Neural progenitor cell (in vitro differentiated cells): Measurements from ENCODE around the gene GRIP1. TPM values are rescaled to one million over a fixed set of nuclear protein-coding genes. Genes with fewer than 3 reads are reported as not detected.

ENCODE experiments used
- DNase-seq: peaks from one replicate; pipeline ENCODE4 v3.0.0-alpha.2; 2016; ENCODE audit warnings: low spot score
- H2AFZ ChIP-seq: fragments of 200-600 bp; sonication (generic); replicated peaks from 2 replicates; pipeline ENCODE4 v1.6.1; 2016; ENCODE audit warnings: antibody characterized with exemption
- H3F3A ChIP-seq: fragments of 200-600 bp; sonication (generic); 2 replicates; pipeline ENCODE4 v1.6.1; 2016; ENCODE audit warnings: antibody characterized with exemption, low read depth
- H3K27ac ChIP-seq: fragments of 200-600 bp; sonication (generic); 2 replicates; pipeline ENCODE4 v1.5.1; 2016; ENCODE audit warnings: mild to moderate bottlenecking
- H3K27me3 ChIP-seq: fragments of 200-600 bp; sonication (generic); 2 replicates; pipeline ENCODE4 v1.6.1; 2016; ENCODE audit warnings: mild to moderate bottlenecking, moderate library complexity
- H3K36me3 ChIP-seq: fragments of 200-600 bp; sonication (generic); 2 replicates; pipeline ENCODE4 v1.5.1; 2016
- H3K4me1 ChIP-seq: fragments of 200-600 bp; sonication (generic); 2 replicates; pipeline ENCODE4 v1.6.1; 2016; ENCODE audit warnings: mixed run types
- H3K4me2 ChIP-seq: fragments of 200-600 bp; sonication (generic); 2 replicates; pipeline ENCODE4 v1.6.1; 2016
- H3K4me3 ChIP-seq: fragments of 200-600 bp; sonication (generic); 2 replicates; pipeline ENCODE4 v1.5.1; 2016
- H3K79me2 ChIP-seq: fragments of 200-600 bp; sonication (generic); 2 replicates; pipeline ENCODE4 v1.6.1; 2016; ENCODE audit warnings: low read depth
- H3K9ac ChIP-seq: fragments of 200-600 bp; sonication (generic); 2 replicates; pipeline ENCODE4 v1.6.1; 2016
- H3K9me3 ChIP-seq: fragments of 200-600 bp; sonication (generic); 2 replicates; pipeline ENCODE4 v1.5.1; 2016; ENCODE audit warnings: low read depth
- H4K20me1 ChIP-seq: fragments of 200-600 bp; sonication (generic); 2 replicates; pipeline ENCODE4 v1.6.1; 2016; ENCODE audit warnings: low read depth
- H3K27ac Mint-ChIP-seq: 3 replicates; pipeline ENCODE4 v1.8.0; 2021; ENCODE audit warnings: mixed read lengths
- H3K27me3 Mint-ChIP-seq: 2 replicates; pipeline ENCODE4 v1.8.0; 2022; ENCODE audit warnings: low read depth, mild to moderate bottlenecking, inconsistent platforms, moderate library complexity, mixed read lengths; ENCODE audit not compliant: insufficient read depth
- H3K36me3 Mint-ChIP-seq: 3 replicates; pipeline ENCODE4 v1.8.0; 2021; ENCODE audit warnings: mixed read lengths
- H3K4me1 Mint-ChIP-seq: 3 replicates; pipeline ENCODE4 v1.8.0; 2021; ENCODE audit warnings: mixed read lengths
- H3K4me3 Mint-ChIP-seq: 3 replicates; pipeline ENCODE4 v1.8.0; 2021; ENCODE audit warnings: mild to moderate bottlenecking, moderate library complexity, mixed read lengths
- H3K9me3 Mint-ChIP-seq: 3 replicates; pipeline ENCODE4 v1.8.0; 2020; ENCODE audit warnings: mixed read lengths
- EZH2 ChIP-seq: fragments of 200-600 bp; sonication (generic); IDR thresholded peaks from 2 replicates; pipeline ENCODE4 v1.6.1; 2017; ENCODE audit warnings: antibody characterized with exemption, mild to moderate bottlenecking, moderate library complexity
- EZH2phosphoT487 ChIP-seq: fragments of 200-600 bp; sonication (generic); IDR thresholded peaks from 2 replicates; pipeline ENCODE4 v1.6.1; 2017; ENCODE audit warnings: antibody characterized with exemption
- total RNA-seq: library from RNA; depleted of rRNA; stranded (reverse); fragments of >200 nt; gene quantifications from 2 replicates; pipeline ENCODE4 v1.2.3, GENCODE V29; 2015; ENCODE audit warnings: low replicate concordance
- TF ChIP-seq, protein P1 (sequence below): fragments of 200-600 bp; sonication (generic); IDR thresholded peaks from 2 replicates; pipeline ENCODE4 v1.5.1; 2017; ENCODE audit warnings: antibody characterized with exemption, mild to moderate bottlenecking

GRIP1 gene
- total RNA-seq, 1 donor from 2014 or later = 38.2 TPM

DNA sequence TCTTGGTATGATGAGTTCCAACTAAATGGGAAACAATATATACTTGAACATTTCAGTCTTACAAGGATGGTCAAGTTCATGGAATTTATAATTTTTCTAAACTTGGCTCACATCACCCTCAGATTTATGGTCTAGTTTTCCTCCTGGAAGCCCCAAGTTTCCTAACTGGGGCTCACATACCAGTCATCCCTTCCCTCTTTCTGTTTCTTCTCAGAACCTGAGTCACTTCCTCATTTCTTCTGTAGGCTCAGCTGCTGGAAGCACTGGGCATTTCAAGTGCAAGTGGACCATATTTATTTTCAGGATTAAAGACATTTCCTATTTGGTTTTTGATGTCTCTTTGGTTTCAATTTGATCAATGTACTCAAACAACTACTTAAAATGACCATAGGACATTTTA lies 55.4 kb downstream of the GRIP1 start:
- Histone ChIP-seq H3K4me3 (no peak overlapping the region), H3K9me3 (no peaks in the 10 kb centered on the region), H3K27ac (no peak overlapping the region), H3K27me3 (no peaks in the 10 kb centered on the region), H2AFZ (no peak overlapping the region), H3K36me3 (no peaks in the 10 kb centered on the region), H3K4me1 (peaks cover 21% of the 10 kb centered on the region), H4K20me1 (peaks cover 12% of the 10 kb centered on the region), H3F3A (peaks cover 13% of the 10 kb centered on the region), H3K4me2 (no peak overlapping the region), H3K9ac (no peak overlapping the region), H3K79me2 (no peaks in the 10 kb centered on the region)
- peaks cover 19% of the 10 kb centered on the region for H3K4me1 Mint-ChIP-seq
- H3K9me3 Mint-ChIP-seq = no peaks in the 10 kb centered on the region
- TF ChIP-seq, protein P1, sequence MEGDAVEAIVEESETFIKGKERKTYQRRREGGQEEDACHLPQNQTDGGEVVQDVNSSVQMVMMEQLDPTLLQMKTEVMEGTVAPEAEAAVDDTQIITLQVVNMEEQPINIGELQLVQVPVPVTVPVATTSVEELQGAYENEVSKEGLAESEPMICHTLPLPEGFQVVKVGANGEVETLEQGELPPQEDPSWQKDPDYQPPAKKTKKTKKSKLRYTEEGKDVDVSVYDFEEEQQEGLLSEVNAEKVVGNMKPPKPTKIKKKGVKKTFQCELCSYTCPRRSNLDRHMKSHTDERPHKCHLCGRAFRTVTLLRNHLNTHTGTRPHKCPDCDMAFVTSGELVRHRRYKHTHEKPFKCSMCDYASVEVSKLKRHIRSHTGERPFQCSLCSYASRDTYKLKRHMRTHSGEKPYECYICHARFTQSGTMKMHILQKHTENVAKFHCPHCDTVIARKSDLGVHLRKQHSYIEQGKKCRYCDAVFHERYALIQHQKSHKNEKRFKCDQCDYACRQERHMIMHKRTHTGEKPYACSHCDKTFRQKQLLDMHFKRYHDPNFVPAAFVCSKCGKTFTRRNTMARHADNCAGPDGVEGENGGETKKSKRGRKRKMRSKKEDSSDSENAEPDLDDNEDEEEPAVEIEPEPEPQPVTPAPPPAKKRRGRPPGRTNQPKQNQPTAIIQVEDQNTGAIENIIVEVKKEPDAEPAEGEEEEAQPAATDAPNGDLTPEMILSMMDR = no peak
- no peak for TF ChIP-seq EZH2
- TF ChIP-seq EZH2phosphoT487 = no peak
- H3K4me3 Mint-ChIP-seq = no peak overlapping the region
- no peak for DNase-seq
- H3K27me3 Mint-ChIP-seq = peaks cover 5% of the 10 kb centered on the region
- H3K36me3 Mint-ChIP-seq = no peaks in the 10 kb centered on the region
- H3K27ac Mint-ChIP-seq = no peak overlapping the region

DNA sequence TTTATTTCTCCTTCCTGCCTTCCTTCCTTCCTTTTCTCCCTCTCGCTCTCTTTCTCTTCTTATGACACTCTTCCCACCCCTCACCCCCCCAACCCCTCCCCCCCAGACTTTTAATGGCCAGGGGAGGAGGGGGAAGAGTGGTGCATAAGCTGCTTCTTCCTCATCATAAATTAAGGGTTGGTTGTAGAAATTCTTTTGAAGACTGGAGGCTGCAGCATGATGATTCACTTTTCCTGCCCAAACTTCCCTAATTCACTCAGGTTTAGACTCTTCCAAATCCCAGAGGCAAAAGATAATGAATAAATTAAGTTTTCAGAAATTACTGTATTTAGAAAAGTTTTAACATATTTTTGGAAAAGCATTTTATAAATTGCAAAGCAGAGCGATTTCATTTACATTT lies 58.2 kb downstream of the GRIP1 start:
- no peak for DNase-seq
- Histone ChIP-seq H2AFZ (no peak overlapping the region), H3K4me3 (no peak overlapping the region), H3K4me2 (no peak overlapping the region), H4K20me1 (peaks cover 10% of the 10 kb centered on the region), H3K9ac (no peak overlapping the region), H3F3A (no peaks in the 10 kb centered on the region), H3K79me2 (no peaks in the 10 kb centered on the region), H3K27me3 (no peaks in the 10 kb centered on the region), H3K9me3 (no peaks in the 10 kb centered on the region), H3K4me1 (peaks cover 9% of the 10 kb centered on the region), H3K27ac (no peak overlapping the region), H3K36me3 (no peaks in the 10 kb centered on the region)
- Mint-ChIP-seq H3K4me1 (peaks cover 13% of the 10 kb centered on the region), H3K27me3 (no peaks in the 10 kb centered on the region), H3K4me3 (no peak overlapping the region), H3K9me3 (no peaks in the 10 kb centered on the region), H3K27ac (no peak overlapping the region), H3K36me3 (no peaks in the 10 kb centered on the region)
- TF ChIP-seq, protein P1 = no peak
- TF ChIP-seq EZH2 (no peak), EZH2phosphoT487 (no peak)

DNA sequence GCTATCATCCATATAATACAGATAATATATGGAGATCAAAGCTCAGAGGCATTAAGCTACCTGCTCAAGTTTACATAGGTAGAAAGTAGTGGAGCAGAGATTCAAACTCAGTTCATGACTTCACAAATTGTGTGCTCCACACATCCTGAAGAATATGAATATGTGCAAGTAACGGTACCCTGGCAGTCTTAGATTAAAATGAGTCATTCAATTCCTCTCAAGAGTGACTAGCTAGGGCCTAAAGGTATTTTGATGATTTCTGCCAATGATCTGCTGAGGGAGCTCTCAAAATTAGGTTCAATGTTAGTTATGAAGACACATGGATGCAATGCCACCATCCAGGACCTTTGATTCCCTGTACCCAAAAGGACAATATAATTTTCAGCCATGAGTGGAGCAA lies 58.9 kb downstream of the GRIP1 start:
- Histone ChIP-seq H3K79me2 (no peaks in the 10 kb centered on the region), H3K9me3 (no peaks in the 10 kb centered on the region)
- H3K27me3 Mint-ChIP-seq = no peaks in the 10 kb centered on the region

More for the DNA sequence above, 58.9 kb downstream of the GRIP1 start:
- peaks cover 10% of the 10 kb centered on the region for H4K20me1 ChIP-seq
- no peak overlapping the region for H3K27ac Mint-ChIP-seq
- no peaks in the 10 kb centered on the region for H3F3A ChIP-seq
- no peak for DNase-seq
- no peaks in the 10 kb centered on the region for H3K9me3 Mint-ChIP-seq
- peaks cover 13% of the 10 kb centered on the region for H3K4me1 Mint-ChIP-seq
- no peak overlapping the region for H3K4me2 ChIP-seq
- no peak overlapping the region for H2AFZ ChIP-seq
- no peak overlapping the region for H3K4me3 ChIP-seq
- no peak overlapping the region for H3K27ac ChIP-seq
- H3K4me1 ChIP-seq = peaks cover 9% of the 10 kb centered on the region
- no peak overlapping the region for H3K9ac ChIP-seq
- no peaks in the 10 kb centered on the region for H3K27me3 ChIP-seq
- H3K36me3 Mint-ChIP-seq = no peaks in the 10 kb centered on the region
- no peaks in the 10 kb centered on the region for H3K36me3 ChIP-seq
- TF ChIP-seq, protein P1 = no peak
- TF ChIP-seq EZH2phosphoT487 = no peak
- no peak for TF ChIP-seq EZH2
- H3K4me3 Mint-ChIP-seq = no peak overlapping the region
